Transverse colon (tissue), 3 donors: ENCODE results near the gene TYRP1.

ENCODE experiments used
- EP300 ChIP-seq: sonication (generic); formaldehyde crosslinking; IDR thresholded peaks from one replicate; pipeline ENCODE4 v1.6.1; 2017; ENCODE audit warnings: antibody characterized with exemption, low read depth
- POLR2A ChIP-seq: fragments of 450-650 bp; IDR thresholded peaks from one replicate; pipeline ENCODE4 v1.6.1; 2016; ENCODE audit warnings: antibody characterized with exemption, mild to moderate bottlenecking, moderate library complexity
- TF ChIP-seq, protein P1 (sequence below), 5 experiments: fragments of 200-600 bp in 3 of 5; fragments of 450-650 bp in 2 of 5; sonication (generic) in 3 of 5; IDR thresholded peaks; 1 replicate in 2 of 5; 2 replicates in 3 of 5; pipeline ENCODE4 v1.5.1; 2016 to 2017; ENCODE audit warnings: antibody characterized with exemption in 5 of 5, inconsistent platforms in 3 of 5, mild to moderate bottlenecking in 2 of 5, moderate library complexity in 1 of 5

DNA sequence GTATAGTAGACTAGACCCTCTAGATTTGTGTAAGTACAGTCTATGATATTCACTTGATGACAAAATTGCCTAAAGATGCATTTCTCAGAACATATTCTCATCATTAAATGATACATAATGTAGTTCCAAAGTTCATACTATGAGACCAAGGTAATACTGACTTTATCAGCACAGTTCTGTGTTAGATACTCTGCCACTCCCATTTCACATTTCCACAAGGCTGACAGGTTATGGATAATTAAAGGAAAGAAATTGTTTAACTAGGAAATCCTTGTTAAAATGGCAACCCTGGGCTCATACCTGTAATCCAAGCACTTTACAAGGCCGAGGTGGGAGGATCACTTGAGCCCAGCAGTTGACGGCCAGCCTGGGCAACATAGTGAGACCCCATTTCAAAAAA, 33.6 kb downstream of the TYRP1 start:
- TF ChIP-seq, protein P1, sequence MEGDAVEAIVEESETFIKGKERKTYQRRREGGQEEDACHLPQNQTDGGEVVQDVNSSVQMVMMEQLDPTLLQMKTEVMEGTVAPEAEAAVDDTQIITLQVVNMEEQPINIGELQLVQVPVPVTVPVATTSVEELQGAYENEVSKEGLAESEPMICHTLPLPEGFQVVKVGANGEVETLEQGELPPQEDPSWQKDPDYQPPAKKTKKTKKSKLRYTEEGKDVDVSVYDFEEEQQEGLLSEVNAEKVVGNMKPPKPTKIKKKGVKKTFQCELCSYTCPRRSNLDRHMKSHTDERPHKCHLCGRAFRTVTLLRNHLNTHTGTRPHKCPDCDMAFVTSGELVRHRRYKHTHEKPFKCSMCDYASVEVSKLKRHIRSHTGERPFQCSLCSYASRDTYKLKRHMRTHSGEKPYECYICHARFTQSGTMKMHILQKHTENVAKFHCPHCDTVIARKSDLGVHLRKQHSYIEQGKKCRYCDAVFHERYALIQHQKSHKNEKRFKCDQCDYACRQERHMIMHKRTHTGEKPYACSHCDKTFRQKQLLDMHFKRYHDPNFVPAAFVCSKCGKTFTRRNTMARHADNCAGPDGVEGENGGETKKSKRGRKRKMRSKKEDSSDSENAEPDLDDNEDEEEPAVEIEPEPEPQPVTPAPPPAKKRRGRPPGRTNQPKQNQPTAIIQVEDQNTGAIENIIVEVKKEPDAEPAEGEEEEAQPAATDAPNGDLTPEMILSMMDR (IDR thresholded peaks at IDR 0.05): no peak
- TF ChIP-seq POLR2A: no peak
- no peak for TF ChIP-seq EP300
